Measurements from ENCODE around the gene ADAMTSL3.

- no peak for TF ChIP-seq REST (IDR thresholded peaks at IDR 0.05; ENCODE audit: low read depth)
- TF ChIP-seq POLR2A (IDR thresholded peaks at IDR 0.05; ENCODE audit: borderline replicate concordance, extremely low read depth, insufficient read depth, insufficient read length), result no peak
- no peak for TF ChIP-seq CTCF (IDR thresholded peaks at IDR 0.05 in 2 of 3, conservative IDR thresholded peaks at IDR 0.05 in 1 of 3; ENCODE audit: borderline replicate concordance in 1 of 3, insufficient read depth in 1 of 3, low read depth in 2 of 3, low read length in 2 of 3)
- TF ChIP-seq RAD21 (IDR thresholded peaks at IDR 0.05; ENCODE audit: low read depth), result no peak
- no peak for TF ChIP-seq ZNF274 (IDR thresholded peaks at IDR 0.05; ENCODE audit: low read depth, low read length)
- no peak for TF ChIP-seq SP1 (IDR thresholded peaks at IDR 0.05; ENCODE audit: low read depth)
- TF ChIP-seq ZBTB33 (IDR thresholded peaks at IDR 0.05; ENCODE audit: extremely low read depth, insufficient replicate concordance, low read length), result no peak
- no peak for TF ChIP-seq SIN3A (IDR thresholded peaks at IDR 0.05; ENCODE audit: low read depth)
- TF ChIP-seq EZH2phosphoT487 (IDR thresholded peaks at IDR 0.05; ENCODE audit: borderline replicate concordance), result no peak
- TF ChIP-seq MAX (IDR thresholded peaks at IDR 0.05), result no peak
Measured at GRCh38 chr15:83892498-83892897, 238.6 kb downstream of the ADAMTSL3 start.

Measured in HCT116 (cell line).